Germinal center (tissue), 1 donor: ENCODE data around the gene DMAP1.

Experiments
- DNase-seq: peaks from one replicate; pipeline ENCODE4 v3.0.0; 2012; ENCODE audit warnings: mixed read lengths, low spot score

DMAP1 gene

DNA sequence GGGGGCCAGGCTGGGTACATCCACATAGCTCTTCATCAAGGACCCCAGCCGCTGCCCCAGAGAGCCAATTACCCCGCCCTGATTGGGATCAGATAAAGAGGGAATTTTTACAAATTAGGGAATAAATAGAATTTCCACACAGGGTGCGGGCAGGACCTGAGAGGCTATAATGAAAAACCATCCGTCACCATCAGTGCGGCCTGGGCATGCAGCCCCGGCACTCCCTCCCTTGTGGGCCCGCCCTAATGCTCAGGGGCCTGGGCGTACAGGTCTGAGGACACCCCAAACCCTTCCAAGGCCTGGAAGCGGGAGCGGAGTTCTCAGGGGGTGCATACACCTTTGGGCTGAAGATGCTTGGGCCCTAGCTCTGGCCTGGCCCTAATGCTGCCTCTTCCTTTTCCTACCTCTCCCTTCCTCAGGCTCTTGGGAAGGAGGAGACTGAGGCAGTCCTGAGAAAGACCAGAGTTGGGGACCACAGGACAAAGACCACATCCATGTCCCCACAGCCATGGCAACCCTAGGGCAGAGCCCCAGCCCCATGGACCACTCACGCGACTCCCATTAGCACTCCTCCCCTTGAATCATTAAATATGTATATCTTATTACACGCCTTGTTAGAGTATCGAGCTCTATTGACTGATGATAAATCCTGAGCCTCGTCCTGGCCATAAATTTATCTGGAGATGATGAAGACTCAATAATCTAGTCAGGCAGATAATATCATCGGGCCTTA, 16.3 kb downstream of the DMAP1 start:
- DNase-seq: no peak

- DNase-seq: no peak
Measured at GRCh38 chr1:44230796-44231195, 17.5 kb downstream of the DMAP1 start.

GRCh38 chr1:44233593-44233992, 20.3 kb downstream of the DMAP1 start:
- DNase-seq: no peak

GRCh38 chr1:44235808-44236207, 22.5 kb downstream of the DMAP1 start:
- no peak for DNase-seq

GRCh38 chr1:44236490-44237272, 23.4 kb downstream of the DMAP1 start:
- no peak for DNase-seq

GRCh38 chr1:44237721-44238457, 24.6 kb downstream of the DMAP1 start:
- peak; percentile 83 for DNase-seq

- no peak for DNase-seq
Measured at GRCh38 chr1:44238660-44239059, 25.4 kb downstream of the DMAP1 start.

- no peak for DNase-seq
Measured at GRCh38 chr1:44239331-44239960, 26.2 kb downstream of the DMAP1 start.

DNA sequence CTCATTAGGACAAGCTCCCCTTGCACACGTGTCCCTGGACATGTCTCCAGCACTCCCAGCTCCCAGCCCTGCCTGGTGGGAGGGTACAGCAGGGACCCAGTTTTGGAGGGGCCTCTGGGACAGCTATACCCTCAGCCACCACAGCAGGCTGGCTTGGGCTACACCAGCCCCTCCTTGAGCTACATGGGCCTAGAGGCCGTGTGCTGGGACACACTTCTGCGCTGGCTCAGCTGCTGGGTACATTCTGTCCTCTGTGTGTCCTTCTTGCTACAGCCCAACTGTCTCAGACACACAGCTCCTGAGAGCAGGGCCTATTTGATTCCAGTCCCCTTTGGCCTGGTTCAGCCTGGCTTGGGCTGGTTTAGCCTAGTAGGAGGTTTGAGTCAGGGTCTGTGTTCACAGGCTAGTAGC, 26.7 kb downstream of the DMAP1 start:
- no peak for DNase-seq

DNA sequence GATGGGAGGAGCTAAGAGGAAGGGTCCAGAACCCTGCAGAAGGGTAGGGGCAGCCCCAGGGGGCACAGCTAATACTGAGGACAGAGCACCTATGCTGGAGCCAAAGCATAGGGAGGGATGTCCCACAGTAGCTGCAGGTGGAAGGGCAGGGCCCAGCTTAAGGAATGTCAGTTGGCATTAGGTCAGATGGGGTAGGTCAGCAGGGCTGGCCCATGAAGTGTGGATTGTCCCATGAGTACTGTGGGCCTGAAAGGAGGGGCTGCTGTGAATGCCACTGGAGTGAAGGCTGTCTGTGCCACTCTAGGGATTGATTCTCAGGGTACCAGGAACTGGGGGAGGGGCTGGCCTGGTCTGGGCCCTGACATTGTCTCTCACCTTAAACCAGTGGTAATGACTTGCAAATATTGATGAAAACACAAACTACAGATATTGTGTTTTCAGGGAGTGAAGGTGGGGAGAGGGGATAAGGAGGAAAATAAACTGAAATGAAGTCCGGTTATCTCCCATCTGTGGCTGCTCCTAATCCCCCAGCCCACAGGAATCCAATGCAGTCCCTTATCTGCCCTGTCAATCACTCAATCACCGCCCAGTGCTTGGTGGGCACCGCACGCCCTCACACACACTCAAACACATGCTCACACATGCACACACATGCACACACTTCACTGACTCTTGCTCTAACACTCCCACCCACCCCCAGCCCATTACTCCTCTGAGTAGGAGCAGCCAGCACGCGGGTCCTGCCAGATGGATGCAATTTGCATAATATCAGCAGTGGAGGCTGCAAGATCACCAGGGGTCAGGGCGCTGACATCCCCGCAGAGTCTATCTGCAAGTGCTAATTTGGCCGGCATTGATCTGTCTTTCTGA, 27.8 kb downstream of the DMAP1 start:
- no peak for DNase-seq

DNA sequence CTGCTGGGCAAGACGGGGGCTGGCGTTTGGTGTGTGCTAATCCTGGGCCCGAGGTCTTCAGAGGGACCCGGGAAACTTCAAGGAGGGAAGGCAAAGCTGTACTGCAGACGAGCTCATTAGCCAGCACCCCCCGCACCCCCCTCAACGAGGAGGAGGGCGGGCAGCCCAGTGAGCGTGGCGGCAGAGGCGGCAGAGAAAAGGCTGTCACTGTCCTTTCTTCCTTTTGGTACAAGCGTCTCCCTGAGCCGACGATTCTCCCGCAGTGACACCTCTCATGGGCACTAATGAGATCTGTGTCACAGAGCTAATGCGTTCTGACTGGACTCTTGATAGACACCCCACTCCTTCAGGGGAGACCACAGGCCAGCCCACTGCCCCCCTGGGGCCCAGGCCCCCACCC, 29.5 kb downstream of the DMAP1 start:
- DNase-seq: no peak

DNA sequence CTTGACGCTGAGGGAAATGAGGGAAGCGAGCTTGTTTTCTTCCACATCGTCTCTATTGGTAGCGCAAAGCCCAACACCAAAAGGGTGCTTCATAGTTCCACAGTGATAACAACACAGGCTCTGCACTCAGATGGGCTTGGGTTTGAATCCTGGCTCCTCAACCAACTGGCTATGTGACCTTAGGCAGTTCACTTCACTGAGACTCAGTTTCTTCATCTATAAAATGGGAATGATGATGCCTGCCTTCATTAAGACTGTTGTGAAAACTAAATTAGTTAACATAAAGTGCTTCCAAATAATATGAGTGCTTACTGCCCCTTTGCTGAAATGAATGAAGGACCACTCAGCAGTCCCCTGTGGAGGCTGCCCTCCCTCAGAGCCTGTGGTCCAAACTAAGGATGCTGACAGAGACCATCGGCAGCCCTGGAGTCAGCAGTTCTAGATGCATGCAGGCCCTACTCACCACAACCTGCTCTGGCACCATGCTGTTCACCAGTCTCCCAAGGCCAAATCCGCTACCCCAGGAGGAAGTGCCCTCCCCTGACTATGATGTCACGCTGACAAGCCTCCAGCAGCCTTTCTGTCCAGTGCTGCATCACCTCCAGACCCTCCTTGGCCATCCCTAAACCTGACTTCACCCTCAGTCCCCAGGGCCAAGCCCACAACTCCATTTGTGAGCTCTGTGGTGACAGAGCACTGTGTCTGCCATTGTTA, 30.7 kb downstream of the DMAP1 start:
- DNase-seq: no peak

DNA sequence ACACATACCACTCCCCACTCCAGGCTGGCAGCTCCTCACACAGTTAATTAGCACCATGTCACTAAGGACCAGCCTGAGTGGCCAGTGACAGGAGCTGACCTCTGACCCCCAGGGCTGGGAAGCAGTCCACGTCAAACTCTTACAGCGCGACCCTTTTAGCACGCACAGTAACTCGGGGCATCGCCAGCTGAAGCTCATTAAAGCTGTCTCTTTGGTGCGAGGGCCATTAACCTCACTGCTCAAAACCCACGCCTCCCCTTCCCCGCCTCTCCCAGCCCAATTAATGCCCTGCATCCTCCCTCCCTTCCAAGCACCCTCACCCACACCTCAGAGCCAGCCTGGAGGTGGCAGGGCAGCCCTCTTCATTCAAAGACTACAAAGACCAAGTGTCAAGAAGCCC, 31.7 kb downstream of the DMAP1 start:
- no peak for DNase-seq

- no peak for DNase-seq
Measured at GRCh38 chr1:44246806-44247205, 33.5 kb downstream of the DMAP1 start.

DNA sequence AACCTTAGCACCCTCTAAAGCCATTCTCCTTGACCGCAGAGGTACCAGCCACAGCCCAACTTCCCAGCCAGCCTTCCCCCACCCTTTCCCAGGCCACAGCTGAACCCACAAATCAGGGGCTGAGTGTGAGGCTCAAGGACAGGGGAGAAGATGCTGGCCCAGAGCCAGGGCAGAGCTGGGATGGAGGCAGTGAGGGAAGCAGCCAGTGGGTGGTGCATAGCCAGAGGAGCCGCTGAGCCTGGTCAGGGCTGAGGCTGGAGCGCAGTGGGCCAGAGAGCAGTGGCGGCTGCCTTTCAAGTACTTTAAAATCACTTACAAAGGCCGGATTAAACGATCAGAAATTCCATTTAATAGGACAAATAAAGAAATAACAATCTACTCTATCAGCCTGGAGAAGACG, 36.3 kb downstream of the DMAP1 start:
- DNase-seq: no peak

DNA sequence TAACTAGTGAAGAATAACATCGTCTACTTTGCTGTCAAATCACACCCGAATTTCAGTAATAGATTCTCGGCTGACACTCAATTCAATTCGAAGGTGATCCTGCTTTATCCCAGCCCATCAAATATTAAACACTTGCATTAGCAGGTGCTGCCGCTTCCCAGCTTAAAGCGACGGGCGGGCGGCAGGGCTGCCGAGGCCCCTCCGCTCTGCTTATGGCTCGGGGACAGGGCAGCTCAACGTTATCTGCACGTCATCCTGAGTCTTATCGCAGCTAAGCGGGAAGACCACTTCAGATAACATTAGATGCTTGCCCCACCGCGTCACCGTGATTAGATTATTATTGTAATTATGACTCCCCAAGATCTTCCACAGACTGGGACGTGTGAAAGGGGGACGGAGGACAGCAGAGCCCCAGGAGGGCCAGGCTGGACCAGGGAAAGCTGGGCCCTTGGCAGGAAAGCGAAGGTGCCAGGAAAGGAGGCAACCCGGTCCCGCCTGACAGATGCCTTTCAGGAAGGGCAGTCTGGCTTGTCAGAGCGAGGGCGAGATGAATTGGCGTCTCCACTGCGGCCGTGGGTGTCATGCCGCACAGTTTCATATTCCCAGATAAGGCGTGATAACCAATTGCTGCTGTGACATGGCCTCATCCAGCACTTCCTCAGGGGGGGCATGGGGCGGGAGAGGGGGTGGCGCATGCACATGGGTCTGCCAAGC, 37.0 kb downstream of the DMAP1 start:
- DNase-seq: no peak

GRCh38 chr1:44251486-44251885, 38.2 kb downstream of the DMAP1 start:
- DNase-seq: no peak

GRCh38 chr1:44251989-44252671, 38.9 kb downstream of the DMAP1 start:
- DNase-seq: no peak

- DNase-seq: no peak
Measured at GRCh38 chr1:44254392-44254910, 41.2 kb downstream of the DMAP1 start.
